Embryonic facial prominence (tissue), 1 donor: ENCODE data around the gene DOC2A.
"Not testable (repeated sequence)": the region's sequence is repeated elsewhere in the genome, so short reads cannot be mapped to it uniquely, and the experiment has no call there.

ENCODE experiments used
- DNase-seq: peaks from one replicate; pipeline ENCODE4 v3.0.0-alpha.2; 2016; ENCODE audit errors: extremely low spot score

The DOC2A gene

DNA sequence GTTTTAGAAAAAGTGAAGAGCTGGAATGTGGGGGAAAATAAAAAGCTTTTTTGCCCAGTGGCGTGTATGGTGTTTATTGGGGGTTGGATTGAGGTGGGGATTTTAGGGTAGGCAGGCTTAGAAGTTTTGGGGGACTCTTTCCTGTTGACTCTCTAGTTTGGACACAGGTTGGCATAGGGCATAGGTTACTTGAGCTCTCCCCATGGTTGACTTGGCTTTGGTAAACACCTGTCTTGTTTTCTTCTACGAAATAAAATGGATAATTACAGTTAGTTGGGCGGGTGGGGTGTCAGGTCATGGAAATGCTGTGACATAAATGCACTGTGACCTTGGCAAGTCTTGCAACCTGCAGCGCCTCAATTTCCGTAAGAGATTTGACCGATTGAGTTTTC lies 37.8 kb downstream of the DOC2A start:
- DNase-seq: no peak

GRCh38 chr16:29972500-29972899 lies 38.3 kb downstream of the DOC2A start:
- DNase-seq: no peak

GRCh38 chr16:29971304-29971703 lies 39.5 kb downstream of the DOC2A start:
- DNase-seq: no peak

DNA sequence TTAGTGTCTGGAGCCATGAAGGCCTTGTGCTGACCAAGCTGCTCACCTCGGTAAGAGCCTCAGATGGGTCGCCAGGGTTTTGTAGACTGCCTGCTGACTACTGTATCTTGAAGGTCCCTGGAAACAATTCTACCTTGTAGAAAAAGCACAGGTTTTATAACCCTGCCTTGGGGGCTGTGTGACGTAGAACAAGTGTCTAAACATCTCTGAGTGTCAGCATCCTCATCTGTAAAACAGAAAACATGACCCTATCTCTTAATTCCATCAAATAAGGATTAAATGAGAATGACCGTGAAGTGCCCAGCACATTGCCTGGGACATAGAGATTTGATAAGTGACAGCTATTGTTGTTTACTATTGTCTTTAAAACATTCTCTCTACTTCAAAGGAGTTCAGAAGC lies 42.6 kb downstream of the DOC2A start:
- no peak for DNase-seq

GRCh38 chr16:29963021-29963743 lies 47.6 kb downstream of the DOC2A start:
- DNase-seq: no peak

GRCh38 chr16:29962344-29962994 lies 48.4 kb downstream of the DOC2A start:
- no peak for DNase-seq

GRCh38 chr16:29961479-29962343 lies 49.1 kb downstream of the DOC2A start, which contains the start of gene TMEM219:
Gene TMEM219, plus strand, starts transcription at chr16:29962079. Its CDS starts 1,065 bp downstream, at chr16:29963144.
- DNase-seq: peak; percentile 67

DNA sequence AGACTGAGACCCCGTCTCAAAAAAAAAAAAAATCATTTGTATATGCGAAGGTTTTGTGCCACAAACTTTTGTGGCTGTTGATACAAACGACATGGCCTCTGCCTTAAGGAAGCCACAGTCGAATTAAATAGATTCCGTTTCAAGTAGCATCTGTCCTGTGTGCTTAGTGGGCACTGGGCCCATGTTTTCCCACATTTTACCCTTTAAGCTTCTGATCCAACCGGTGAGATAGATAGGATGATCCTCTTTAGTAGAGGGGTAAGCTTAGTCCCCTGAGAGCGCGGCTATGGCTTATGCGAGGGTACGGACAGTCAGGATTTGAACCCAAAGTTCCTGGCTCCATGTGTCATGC lies 49.7 kb downstream of the DOC2A start:
- no peak for DNase-seq

DNA sequence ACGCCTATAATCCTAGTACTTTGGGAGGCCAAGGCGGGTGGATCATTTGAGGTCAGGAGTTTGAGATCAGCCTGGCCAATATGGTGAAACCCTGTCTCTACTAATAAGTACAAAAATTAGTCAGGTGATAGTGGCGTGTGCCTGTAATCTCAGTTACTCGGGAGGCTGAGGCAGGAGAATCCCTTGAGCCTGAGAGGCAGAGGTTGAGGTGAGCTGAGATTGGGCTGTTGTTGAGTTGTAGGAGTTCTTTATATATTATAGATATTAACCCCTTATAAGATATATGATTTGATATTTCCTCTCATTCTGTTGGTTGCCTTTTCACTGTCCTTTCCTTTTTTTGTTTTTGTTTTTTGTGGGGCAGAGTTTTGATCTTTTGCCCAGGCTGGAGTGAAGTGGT lies 51.0 kb downstream of the DOC2A start:
- DNase-seq: not testable (repeated sequence)

DNA sequence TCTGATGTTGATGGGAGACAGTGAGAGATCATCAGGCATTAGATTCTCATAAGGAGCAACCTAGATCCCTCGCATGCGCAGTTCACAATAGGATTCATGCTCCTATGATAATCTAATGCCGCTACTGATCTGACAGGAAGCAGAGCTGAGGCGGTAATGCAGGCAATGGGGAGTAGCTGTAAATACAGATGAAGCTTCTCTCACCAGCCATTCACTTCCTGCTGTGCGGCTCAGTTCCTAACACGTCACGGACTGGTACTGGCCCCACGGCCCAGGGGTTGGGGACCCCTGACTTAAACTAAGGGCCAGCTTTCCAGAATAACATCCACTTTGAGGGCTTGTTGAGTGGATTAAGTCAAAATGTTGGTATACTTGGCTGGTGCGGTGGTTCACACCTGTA lies 51.5 kb downstream of the DOC2A start:
- DNase-seq: no peak

DNA sequence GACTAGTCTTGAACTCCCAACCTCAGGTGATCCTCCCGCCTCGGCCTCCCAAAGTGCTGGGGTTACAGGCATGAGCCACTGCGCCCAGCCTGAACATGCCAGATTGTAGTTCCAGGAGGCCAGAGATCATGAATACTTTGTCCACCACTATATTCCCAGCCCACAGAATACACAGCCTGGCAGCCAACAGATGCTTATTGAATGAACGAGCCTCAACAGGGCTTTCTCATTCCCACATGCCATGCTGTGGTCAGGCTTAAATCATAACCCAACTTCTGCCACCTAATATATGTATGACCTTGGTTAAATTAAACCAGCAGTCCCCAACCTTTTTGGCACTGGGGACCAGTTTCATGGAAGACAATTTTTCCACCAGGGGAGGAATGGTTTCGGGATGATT lies 52.1 kb downstream of the DOC2A start:
- no peak for DNase-seq
